ENCODE measurements around the gene ZNF23.

Gene ZNF23

DNA sequence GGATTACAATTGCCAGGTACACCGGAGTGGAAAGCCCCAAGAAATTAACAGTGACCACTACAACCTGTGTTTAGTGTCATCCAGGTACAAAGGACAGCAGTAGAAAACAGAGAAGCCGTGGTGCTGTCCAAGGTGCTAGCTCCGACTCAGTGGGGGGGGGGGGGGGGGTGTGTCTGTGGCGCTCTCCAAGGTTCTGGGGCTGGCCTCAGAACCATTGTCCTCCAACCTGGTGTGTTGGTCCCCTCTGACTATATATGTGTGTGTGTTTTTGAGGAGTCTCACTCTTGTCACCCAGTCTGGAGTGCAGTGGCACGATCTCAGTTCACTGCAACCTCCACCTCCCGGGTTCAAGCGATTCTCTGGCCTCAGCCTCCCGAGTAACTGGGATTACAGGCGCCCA is 5.8 kb upstream of the ZNF23 start:
- peak in 2 of 3 donors; percentile 44 to 70 for DNase-seq

DNA sequence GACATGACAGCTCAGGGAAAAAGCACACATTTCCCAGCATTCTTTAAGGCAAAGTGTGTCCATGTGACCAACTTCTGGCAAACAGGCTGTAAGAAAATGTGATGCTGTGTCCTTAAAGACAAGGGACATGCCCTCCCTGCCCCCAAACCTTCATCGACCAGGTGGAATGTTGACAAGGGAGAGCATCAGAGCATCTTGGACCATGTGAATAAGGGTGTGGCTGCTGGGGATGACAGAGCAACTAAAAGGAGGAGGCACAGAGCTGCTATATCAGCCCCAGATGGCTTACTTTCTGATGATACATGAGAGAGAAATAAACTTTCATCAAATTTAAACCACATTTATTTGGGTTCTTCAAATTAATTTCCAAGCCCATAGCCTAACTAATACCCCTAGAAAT is 2.2 kb upstream of the ZNF23 start:
- no peak for DNase-seq

DNA sequence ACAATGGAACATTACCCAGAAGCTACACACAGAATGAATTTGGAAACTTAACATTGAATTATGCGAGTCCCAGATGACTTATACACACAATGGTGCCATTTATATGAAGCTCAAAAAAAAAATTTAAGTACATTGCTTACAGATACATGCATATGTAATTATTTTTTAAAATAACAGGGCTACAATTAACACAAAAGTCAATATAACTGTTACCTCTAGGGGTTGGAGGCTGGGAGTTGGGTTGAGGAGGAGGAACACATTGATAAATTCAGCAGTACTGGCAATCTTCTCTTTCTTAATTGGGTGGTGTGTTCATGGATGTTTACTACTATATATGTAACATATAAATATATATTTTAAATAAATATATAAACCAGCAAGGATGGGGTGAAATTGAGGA is 1.1 kb downstream of the ZNF23 start:
- DNase-seq, result no peak

DNA sequence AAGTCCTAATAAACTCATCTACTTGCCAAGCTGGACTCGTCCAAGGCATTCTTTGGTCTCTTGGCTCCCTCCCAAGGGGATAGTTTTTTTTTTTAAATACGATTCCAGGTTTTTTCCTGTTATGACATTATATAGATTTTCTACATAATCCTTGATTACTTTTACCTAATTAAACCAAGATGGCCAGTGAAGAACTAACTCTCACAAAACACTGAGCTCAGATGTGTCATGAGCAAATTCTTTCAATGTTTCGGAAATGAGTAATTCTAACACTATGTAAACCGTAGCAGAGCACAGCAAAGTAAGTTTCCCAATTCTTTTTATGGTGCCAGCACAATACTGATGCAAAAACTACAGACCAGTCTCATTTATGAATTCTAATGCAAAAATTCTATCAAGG is 1.8 kb downstream of the ZNF23 start:
- DNase-seq, result no peak

DNA sequence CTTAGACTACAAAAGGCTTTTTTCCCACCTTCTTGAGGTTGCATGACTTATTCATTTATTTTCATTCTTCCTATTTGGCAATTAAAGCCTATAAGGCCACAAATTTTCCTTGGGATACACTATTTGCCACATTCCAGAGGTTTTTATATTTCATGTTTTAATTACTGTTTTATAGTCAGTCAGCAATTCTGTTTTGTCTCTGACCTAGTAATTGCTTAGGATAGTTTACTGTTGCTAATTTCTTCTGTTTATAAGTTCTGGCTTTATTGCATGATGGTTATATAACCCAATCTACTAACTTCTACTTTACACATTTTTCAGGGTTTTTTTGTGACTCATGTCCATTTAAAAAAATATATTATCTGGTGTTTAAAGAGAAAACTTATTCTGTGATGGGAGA is 2.5 kb downstream of the ZNF23 start:
- no peak for DNase-seq

DNA sequence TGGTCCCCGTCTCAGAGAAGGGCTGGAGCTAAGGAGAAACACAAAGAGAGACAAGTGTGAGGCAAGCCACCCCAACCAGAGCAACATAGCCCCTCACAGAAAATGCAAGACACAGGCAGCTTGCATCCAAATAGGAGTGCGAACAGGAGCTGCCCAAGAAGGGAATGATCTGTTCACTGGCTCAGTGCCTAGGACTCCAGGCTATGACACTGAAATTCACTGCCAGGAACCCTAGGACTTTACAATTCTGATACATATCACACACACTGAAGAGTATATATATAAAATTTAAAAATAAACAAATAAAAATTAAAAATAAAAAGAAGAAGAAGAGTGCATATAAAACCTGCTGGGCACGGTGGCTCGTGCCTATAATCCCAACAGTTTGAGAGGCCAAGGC is 5.2 kb downstream of the ZNF23 start:
- DNase-seq, result no peak

DNA sequence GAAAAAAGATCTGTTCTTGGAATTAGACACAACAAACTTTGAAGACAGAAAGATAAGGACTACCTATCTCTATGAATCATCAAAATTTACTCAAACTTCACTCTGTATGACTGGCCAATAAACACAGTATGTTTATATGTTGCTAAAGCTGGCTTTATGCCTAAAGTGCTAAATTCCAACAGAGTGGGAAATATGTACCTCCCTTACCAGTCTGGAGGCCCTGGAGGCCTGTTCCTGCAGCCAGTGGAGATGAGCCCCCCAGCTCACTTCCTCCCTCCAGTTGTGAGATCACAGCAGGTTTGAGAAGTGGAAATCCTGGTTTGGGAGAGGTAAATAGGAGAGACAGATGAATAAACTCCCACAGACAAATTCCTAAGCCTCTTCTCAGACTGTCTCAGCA is 9.0 kb downstream of the ZNF23 start:
- DNase-seq, result no peak

DNA sequence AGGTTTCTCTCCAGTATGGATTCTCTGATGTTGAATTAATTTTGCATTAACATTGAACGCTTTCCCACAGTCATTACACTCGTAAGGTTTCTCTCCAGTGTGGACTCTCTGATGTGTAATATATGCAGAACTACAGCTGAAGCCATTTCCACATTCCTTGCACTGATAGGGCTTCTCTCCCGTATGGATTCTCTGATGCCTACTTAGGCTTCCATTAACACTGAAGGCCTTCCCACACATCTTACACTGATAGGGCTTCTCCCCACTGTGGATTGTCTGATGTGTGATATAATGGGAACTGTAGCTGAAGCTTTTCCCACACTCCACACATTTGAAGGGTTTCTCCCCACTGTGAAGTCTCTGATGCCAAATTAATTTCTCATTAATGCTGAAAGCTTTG is 13.0 kb downstream of the ZNF23 start:
- DNase-seq, result no peak

DNA sequence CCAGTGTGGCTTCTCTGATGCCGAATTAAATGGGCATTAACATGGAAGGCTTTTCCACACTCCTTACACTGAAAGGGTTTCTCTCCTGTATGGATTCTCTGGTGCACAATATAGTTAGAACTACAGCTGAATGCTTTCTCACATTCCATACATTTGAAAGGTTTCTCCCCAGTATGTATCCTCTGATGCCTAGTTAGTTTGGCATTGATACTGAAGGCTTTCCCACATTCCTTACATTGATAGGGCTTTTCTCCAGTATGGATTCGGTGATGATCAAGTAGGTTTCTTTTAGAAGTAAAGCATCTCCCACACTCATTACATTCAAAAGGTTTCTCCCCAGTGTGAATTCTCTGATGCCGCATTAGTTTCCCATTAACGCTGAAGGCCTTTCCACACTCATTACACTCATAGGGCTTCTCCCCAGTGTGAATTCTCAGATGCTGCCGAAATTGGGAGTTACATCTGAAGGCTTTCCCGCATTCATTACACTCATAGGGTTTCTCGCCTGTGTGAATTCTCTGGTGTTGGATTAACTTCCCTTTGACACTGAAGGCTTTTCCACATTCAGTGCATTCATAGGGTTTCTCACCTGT is 13.7 kb downstream of the ZNF23 start:
- DNase-seq, result no peak

DNA sequence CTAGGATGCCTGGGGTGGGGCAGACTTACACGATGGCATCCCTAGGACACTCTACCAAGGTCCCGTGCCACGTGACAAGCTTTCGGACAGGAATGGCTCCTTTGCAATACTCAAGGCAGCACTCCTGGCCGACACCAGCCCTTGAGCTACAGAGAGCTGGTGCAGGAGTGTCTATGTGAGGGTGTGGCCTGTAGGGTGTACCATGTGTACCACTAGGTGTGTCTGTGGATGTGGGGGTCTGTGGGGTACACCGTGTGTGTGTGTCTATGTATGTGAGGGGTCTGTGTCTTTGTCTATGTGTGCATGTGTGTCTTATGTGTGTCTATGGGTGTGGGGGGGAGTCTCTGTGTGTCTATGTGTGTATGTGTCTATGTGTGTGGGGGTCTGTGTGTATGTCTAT is 18.3 kb downstream of the ZNF23 start:
- DNase-seq, result no peak

DNA sequence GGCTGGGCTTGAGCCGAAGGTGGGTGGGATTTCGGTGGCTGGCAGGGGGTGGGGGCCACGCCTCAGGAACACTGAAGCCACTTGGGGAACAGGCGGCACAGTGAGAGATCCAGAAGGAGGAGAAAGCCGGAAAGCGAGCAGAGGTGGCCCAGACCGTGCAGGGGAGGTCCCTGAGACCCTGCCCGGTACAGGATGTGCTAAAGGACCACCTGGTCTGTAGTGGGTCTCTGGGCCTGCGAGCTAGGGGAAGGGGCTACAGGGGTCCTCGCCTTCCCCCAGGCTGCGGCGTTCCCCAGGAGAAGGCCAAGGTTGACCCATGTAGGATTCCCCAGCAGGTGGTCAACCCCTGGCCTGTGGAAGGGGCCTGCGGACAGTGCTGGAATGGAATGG is 20.0 kb downstream of the ZNF23 start, which contains the start of gene TLE7:
Gene TLE7, minus strand, starts transcription at position 4 of the 390 bp plus-strand sequence. CDS start 8,730 bp downstream, outside the sequence.
- DNase-seq, result no peak

DNA sequence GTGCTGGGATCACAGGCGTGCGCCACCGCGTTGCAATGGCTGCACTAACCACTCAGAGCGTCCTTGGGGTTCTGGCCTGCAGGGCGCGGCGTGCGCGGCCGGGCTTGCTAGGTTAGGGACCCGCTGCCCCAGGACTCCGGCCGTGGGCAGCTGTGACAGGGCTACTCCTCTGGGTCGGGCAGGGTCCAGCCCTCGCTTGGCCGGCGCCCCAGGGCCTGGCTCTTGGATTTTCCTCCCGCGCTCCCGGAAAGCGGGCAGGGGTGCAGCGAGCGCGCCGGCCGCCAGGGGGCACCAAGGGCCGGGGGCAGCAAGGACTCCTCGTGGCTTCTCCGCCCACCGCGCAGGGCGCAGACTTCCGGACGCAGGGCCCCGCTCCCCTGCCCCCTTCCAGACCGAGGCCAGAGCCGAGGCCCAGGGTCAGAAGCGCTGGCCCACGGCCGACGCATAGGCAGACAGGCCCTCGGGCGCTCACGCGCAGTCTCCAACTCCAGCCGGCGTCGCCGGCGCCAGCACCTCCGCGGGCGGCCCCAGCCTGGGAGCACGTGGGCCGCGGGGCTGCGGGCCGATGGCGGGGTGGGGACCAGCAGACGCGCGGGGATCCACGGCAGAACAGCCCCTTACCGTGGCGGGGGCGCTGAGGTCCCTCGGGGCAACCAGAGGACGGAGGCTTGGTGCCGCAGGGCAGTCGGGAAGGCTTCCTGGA is 20.5 kb downstream of the ZNF23 start:
- DNase-seq, result peak in 2 of 3 donors; percentile 9 to 35

DNA sequence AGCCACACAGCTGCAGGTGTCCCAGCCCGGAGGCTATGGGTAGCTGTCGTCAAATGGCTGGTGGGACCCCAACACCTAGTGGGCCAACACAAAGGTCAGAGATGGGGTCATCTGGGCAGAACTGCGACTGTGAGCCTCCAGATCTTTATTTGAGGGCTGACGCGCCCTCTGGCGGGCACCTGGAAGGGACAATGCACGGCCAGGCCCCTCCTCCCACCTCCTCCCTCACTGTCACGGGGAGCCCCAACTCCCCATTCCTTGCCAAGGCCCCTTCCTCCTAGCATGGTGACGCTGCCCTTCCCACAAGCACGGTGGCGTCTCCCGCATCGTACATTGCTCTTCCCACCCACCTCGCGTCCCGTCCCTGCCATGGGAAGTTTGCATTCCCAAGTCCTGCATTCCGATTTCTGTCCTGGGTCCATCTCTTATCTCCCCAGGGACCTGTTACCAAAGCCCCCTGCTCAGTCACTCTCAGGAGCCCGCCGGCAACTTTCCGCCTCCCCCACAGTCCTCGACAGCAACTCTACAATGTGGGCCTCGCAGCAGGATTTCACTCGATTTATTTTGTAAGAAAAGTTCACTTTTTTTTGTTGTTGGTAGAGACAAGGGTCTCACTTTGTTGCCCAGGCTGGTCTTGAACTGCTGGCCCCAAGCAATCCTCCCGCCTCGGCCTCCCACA is 21.2 kb downstream of the ZNF23 start:
- peak in 1 of 3 donors; percentile 6 for DNase-seq

DNA sequence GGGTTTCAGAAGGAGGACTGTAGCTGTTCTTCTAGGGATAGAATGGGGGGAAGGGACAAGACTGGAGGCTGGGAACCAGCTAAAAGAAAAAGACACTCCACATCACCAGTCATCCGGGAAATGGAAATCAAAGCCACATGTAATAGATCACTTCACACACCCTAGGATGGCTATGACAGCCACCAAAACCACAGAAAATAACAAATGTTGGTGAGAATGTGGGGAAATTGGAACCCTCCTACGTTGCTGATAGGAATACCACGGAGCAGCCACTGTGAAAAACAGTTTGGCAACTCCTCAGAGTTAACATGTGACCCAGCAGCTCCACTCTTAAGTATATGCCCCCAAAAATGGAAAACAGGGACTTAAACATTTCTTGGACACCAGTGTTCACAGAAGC is 22.5 kb downstream of the ZNF23 start:
- DNase-seq, result no peak

DNA sequence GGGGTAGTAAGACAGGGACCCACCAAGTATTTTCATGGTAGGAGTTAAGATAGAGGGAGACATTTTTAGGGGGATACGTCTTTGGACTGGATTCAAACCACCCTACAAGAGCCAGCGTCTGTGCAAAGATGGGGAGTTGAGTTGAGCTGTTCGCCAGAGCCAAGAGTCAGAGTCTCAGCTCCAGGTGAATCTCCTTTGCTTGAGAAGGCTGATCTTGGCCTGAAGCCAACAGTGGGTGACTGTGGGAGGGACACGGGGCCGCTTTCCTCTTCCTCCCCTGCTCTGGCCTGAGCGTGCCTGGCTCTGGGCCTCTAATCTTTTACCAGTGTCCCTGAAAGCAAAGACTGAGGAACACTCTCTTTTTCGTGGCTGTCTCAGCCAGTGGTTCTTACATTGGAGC is 25.6 kb downstream of the ZNF23 start:
- no peak for DNase-seq

DNA sequence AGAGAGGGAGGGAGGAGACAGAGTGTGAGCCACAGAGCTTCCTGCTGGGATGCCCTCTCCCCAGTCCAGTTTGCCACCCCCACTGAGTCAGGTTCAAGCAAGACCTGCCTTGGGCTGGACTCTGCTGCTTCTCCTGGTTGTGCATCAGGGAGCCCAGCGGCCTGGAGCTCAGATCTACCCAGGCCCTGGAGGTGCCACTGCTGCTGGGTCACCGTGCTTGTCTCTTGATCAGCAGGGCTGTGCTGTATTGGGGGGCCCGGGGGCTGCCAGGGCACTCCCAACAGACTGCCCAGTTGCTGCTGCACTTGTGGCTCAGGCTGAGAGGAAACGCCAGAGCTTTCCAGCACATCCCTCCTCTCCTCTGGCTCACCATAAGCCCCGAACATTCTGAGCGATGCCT is 29.1 kb downstream of the ZNF23 start:
- DNase-seq, result no peak

DNA sequence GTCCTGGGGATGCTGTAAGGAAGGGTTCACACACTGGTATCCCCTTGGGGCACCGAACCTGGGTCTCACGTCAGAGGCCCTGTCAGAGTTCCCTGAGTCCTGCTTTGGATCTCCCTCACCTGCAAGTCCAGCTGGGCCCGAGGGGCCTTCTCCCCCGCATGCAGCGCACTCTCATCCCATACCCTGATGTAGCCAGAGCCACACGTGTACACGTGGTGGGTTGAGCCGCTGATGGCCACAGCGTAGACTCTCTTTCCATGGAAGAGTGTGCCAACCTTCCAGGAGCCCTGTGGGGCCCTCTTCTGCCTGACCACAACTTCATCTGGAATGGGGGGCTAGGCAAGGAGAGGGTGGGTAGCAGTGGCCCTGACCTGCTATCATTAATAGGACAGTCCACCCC is 30.1 kb downstream of the ZNF23 start:
- no peak for DNase-seq

DNA sequence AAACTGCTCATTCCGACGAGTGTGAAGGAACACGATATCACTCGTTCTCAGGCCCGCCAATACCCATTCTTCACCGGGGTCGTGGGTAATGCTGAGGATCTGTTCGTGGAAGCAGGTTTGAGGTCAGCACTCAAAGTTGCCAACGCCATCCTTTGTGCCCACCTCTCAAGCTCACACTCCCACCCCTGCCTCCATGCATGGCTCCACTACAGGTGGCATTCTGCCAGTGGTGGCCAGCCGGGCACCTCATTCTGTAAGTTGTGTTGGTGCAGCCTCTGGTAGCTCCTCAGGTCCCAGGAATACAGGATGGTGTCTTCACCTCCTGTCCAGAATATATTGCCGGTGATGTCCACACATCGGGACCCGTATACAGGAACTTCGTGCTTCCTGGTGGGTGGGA is 30.9 kb downstream of the ZNF23 start:
- DNase-seq, result no peak

DNA sequence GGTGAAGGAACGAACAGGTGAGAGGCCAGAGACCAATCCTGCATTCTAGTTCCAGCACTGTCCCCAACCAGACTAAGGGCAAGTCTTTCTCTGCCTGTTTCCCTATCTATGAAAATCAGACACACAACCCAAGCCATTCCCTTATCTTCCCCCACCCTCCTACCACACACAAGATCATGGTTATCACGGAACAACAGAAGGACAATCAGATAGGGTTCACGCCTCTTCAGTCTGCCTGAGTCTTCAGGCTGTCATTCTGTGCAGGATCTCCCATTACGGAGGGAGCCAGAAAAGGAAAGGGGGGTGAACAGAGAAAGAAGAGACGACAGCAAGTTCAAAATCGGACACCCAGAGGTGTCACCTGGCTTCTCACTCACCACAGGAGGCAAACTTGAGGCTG is 31.3 kb downstream of the ZNF23 start:
- DNase-seq, result no peak

DNA sequence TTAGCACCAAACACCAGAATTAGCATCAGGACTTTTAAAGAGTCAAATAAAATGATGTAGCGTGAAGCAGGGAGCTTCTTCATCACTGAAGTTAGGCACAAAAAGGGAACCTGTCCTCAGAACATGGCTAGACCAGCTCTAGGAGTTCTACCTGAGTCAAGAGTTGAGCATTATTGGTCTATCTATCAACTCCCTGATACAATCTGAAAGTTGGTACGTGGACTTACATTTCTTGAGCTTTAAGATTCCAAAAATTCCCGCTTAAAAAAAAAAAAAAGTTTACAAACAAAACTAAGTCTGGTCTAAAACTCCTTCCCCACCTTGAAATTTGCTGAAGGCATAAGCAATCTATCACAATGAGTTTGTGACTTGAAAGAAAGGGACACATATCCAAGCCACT is 32.5 kb downstream of the ZNF23 start:
- no peak for DNase-seq

DNA sequence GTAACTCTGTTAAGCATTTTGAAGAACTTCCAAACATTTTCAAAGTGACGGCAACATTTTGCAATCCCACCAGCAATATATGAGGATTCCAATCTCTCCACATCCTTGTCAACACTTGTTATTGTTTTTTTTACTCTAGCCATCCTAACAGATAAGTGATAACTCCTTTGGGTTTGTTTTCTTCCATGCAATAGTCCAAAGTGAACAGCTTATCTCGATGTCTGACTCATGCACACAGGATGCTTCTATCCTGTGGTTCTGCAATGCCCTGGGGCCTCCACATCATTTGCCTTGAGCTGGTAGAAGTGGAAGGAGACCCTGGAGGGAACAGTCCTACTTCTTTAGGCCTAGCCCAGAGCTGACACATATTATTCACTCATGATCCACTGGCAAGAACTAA is 33.2 kb downstream of the ZNF23 start:
- no peak for DNase-seq

DNA sequence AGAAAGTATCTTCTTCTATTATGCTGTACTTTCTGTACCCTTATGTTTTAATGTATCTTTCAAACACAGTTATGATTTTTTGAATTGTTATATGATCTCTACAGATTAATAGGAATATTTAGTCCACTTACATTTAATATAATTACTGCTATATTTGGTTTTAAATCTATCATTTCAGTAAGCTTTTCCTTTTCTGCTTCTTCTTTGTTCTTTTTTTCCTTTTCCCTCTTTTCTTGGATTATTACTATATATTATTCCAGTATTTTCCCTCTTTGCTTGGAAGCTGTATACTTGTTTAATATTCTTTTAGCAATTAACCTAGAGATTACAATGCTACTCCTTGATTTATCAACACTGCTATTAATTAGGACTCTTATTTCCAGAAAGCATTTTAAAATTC is 33.7 kb downstream of the ZNF23 start:
- DNase-seq, result no peak

DNA sequence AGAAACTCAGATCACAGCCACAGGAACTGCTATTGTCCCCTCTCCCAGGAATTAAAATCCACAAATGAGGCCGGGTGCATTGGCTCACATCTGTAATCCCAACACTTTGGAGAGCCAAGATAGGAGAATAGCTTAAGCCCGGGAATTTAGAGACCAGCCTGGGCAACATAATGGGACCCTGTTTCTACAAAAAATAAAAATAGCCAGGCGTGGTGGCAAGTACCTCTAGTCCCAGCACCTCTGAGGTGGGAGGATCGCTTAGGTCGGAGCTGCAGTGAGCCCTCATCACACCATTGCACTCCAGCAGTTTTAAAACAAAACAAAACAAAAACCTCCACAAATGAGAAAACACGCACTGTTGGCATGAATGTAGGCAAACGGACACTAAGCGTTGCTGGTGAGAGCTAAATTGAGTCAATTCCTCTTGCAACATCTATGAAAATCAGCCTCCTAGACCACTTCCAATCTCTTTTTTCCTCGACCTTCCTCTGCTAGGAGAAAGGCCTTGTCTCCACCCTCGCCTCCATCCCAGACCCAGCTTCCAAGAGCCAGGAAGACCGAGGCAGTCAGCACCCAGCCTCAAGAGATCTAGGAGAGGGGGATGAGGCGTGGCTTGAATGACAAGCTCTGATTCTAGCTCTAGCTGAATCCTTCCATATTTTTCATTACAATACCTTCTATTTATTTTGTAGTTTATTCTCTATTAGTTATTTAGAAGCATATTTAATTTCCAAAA is 35.0 kb downstream of the ZNF23 start:
- no peak for DNase-seq
